Astrocyte (in vitro differentiated cells and primary cell): ENCODE results near the gene BPIFA2. TPM values are rescaled to one million over a fixed set of nuclear protein-coding genes. Genes with fewer than 3 reads are reported as not detected.

Experiments used
- DNase-seq: peaks from one replicate; pipeline ENCODE4 v3.0.0-alpha.2; 2010; ENCODE audit warnings: low read depth
- FAIRE-seq: peaks from 2 replicates; lab custom pipeline; 2011; peaks lifted over from hg19 to GRCh38; lab: Jason Lieb, UNC
- H2AFZ ChIP-seq: 2 replicates; pipeline ENCODE4 v1.6.0; 2012; ENCODE audit warnings: low read depth, low read length, inconsistent platforms
- H3K27ac ChIP-seq: 2 replicates; pipeline ENCODE4 v1.5.1; 2011; ENCODE audit warnings: low read depth, low read length, inconsistent platforms
- H3K27me3 ChIP-seq: 2 replicates; pipeline ENCODE4 v1.6.0; 2011; ENCODE audit warnings: low read length, inconsistent platforms; ENCODE audit not compliant: insufficient read depth
- H3K36me3 ChIP-seq: 2 replicates; pipeline ENCODE4 v1.5.1; 2011; ENCODE audit warnings: low read length, inconsistent platforms; ENCODE audit not compliant: insufficient read depth
- H3K4me1 ChIP-seq: 2 replicates; pipeline ENCODE4 v1.5.1; 2011; ENCODE audit warnings: low read length, inconsistent platforms; ENCODE audit not compliant: insufficient read depth
- H3K4me2 ChIP-seq: 2 replicates; pipeline ENCODE4 v1.6.0; 2012; ENCODE audit warnings: low read length, inconsistent platforms
- H3K4me3 ChIP-seq: 2 replicates; pipeline ENCODE4 v1.5.1; 2011; ENCODE audit warnings: low read depth, mild to moderate bottlenecking, low read length, inconsistent platforms; ENCODE audit not compliant: insufficient read depth
- H3K79me2 ChIP-seq: 2 replicates; pipeline ENCODE4 v1.6.0; 2012; ENCODE audit warnings: mild to moderate bottlenecking, low read length, inconsistent platforms; ENCODE audit not compliant: insufficient read depth
- H3K9ac ChIP-seq: 2 replicates; pipeline ENCODE4 v1.6.0; 2012; ENCODE audit warnings: mild to moderate bottlenecking, low read length, inconsistent platforms
- H3K9me3 ChIP-seq: 2 replicates; pipeline ENCODE4 v1.5.1; 2012; ENCODE audit warnings: low read depth, mild to moderate bottlenecking, low read length, inconsistent platforms; ENCODE audit not compliant: insufficient read depth
- H4K20me1 ChIP-seq: 2 replicates; pipeline ENCODE4 v1.6.0; 2012; ENCODE audit warnings: low read length, inconsistent platforms; ENCODE audit not compliant: insufficient read depth
- H3K27ac Mint-ChIP-seq: one replicate; pipeline ENCODE4 v1.8.0; 2021; ENCODE audit warnings: mild to moderate bottlenecking, mixed read lengths; ENCODE audit not compliant: unreplicated experiment
- H3K27me3 Mint-ChIP-seq: one replicate; pipeline ENCODE4 v1.8.0; 2021; ENCODE audit warnings: low read depth, mixed read lengths; ENCODE audit not compliant: unreplicated experiment
- H3K36me3 Mint-ChIP-seq: one replicate; pipeline ENCODE4 v1.8.0; 2021; ENCODE audit warnings: low read depth, mixed read lengths; ENCODE audit not compliant: unreplicated experiment
- H3K4me1 Mint-ChIP-seq: one replicate; pipeline ENCODE4 v1.8.0; 2021; ENCODE audit warnings: low read depth, mixed read lengths; ENCODE audit not compliant: unreplicated experiment
- H3K4me3 Mint-ChIP-seq: one replicate; pipeline ENCODE4 v1.8.0; 2021; ENCODE audit warnings: mild to moderate bottlenecking, moderate library complexity, mixed read lengths; ENCODE audit not compliant: unreplicated experiment
- H3K9me3 Mint-ChIP-seq: one replicate; pipeline ENCODE4 v1.8.0; 2021; ENCODE audit warnings: mild to moderate bottlenecking, mixed read lengths; ENCODE audit not compliant: unreplicated experiment
- CTCF ChIP-seq: IDR thresholded peaks from 2 replicates; pipeline ENCODE4 v1.5.1; 2011; ENCODE audit warnings: low read depth, mild to moderate bottlenecking, inconsistent platforms, low read length, moderate library complexity; ENCODE audit not compliant: insufficient read depth
- EZH2 ChIP-seq: IDR thresholded peaks from 2 replicates; pipeline ENCODE4 v1.6.1; 2012; ENCODE audit warnings: mild to moderate bottlenecking, low read length, inconsistent platforms; ENCODE audit not compliant: insufficient read depth
- total RNA-seq: library from RNA; stranded (reverse); gene quantifications from 2 replicates; pipeline ENCODE4 v1.2.1, GENCODE V29; 2021

BPIFA2 gene
- total RNA-seq, 1 donor from 2014 or later = not detected

- no peak for TF ChIP-seq CTCF
- TF ChIP-seq EZH2 = no peak
- no peak for FAIRE-seq
- Histone ChIP-seq H3K4me1 (no peaks in the 10 kb centered on the region), H3K4me2 (no peak overlapping the region), H3K36me3 (no peaks in the 10 kb centered on the region), H3K27me3 (no peaks in the 10 kb centered on the region), H3K27ac (no peak overlapping the region), H3K9me3 (no peaks in the 10 kb centered on the region), H3K79me2 (no peaks in the 10 kb centered on the region), H4K20me1 (no peaks in the 10 kb centered on the region), H3K4me3 (no peak overlapping the region), H2AFZ (no peak overlapping the region), H3K9ac (no peak overlapping the region)
- Mint-ChIP-seq H3K4me1 (no peaks in the 10 kb centered on the region), H3K36me3 (no peaks in the 10 kb centered on the region), H3K27me3 (peaks cover 56% of the 10 kb centered on the region), H3K4me3 (no peak overlapping the region), H3K9me3 (peaks cover 18% of the 10 kb centered on the region), H3K27ac (no peak overlapping the region)
- DNase-seq = no peak
Measured at GRCh38 chr20:33124994-33125393, 43.0 kb upstream of the BPIFA2 start.

- no peaks in the 10 kb centered on the region for H3K4me1 ChIP-seq
- H3K36me3 ChIP-seq = no peaks in the 10 kb centered on the region
- no peak overlapping the region for H2AFZ ChIP-seq
- H3K4me3 ChIP-seq = no peak overlapping the region
- H3K4me3 Mint-ChIP-seq = no peak overlapping the region
- peaks cover 14% of the 10 kb centered on the region for H3K9me3 Mint-ChIP-seq
- H3K79me2 ChIP-seq = no peaks in the 10 kb centered on the region
- no peak overlapping the region for H3K27ac Mint-ChIP-seq
- H3K9ac ChIP-seq = no peak overlapping the region
- no peak overlapping the region for H3K4me2 ChIP-seq
- no peak for FAIRE-seq
- peaks cover 2% of the 10 kb centered on the region for H3K27me3 ChIP-seq
- peaks cover 59% of the 10 kb centered on the region for H3K27me3 Mint-ChIP-seq
- no peaks in the 10 kb centered on the region for H3K36me3 Mint-ChIP-seq
- H4K20me1 ChIP-seq = no peaks in the 10 kb centered on the region
- DNase-seq = no peak
- no peak for TF ChIP-seq CTCF
- TF ChIP-seq EZH2 = no peak
- no peaks in the 10 kb centered on the region for H3K4me1 Mint-ChIP-seq
- H3K9me3 ChIP-seq = no peaks in the 10 kb centered on the region
- no peak overlapping the region for H3K27ac ChIP-seq
Measured at GRCh38 chr20:33125983-33126382, 42.0 kb upstream of the BPIFA2 start.

- Histone ChIP-seq H3K4me2 (no peak overlapping the region), H3K36me3 (no peaks in the 10 kb centered on the region), H3K9ac (no peak overlapping the region), H3K27me3 (peaks cover 2% of the 10 kb centered on the region), H3K4me3 (no peak overlapping the region), H2AFZ (no peak overlapping the region), H3K4me1 (no peaks in the 10 kb centered on the region), H3K79me2 (no peaks in the 10 kb centered on the region), H3K27ac (no peak overlapping the region), H3K9me3 (no peaks in the 10 kb centered on the region), H4K20me1 (no peaks in the 10 kb centered on the region)
- Mint-ChIP-seq H3K36me3 (no peaks in the 10 kb centered on the region), H3K27ac (no peak overlapping the region), H3K4me3 (no peak overlapping the region), H3K27me3 (peaks cover 51% of the 10 kb centered on the region), H3K4me1 (no peaks in the 10 kb centered on the region), H3K9me3 (peaks cover 7% of the 10 kb centered on the region)
- no peak for FAIRE-seq
- DNase-seq = no peak
- TF ChIP-seq EZH2 = no peak
- no peak for TF ChIP-seq CTCF
Measured at GRCh38 chr20:33127422-33128097, 40.4 kb upstream of the BPIFA2 start.
